Ramos (cell line): ENCODE measurements around the gene CDC42SE2.
"Not testable (repeated sequence)": the region's sequence is repeated elsewhere in the genome, so short reads cannot be mapped to it uniquely, and the experiment has no call there.

Source experiments
- in situ Hi-C: fragments of 300-500 bp; cut with MboI; formaldehyde crosslinking; loops from one replicate; pipeline ENCODE4 v1.14.3; 2022; ENCODE audit warnings: low sequenced_read_pairs; ENCODE audit not compliant: unreplicated experiment

CDC42SE2 gene

GRCh38 chr5:131312235-131312772 lies 48.5 kb downstream of the CDC42SE2 start:
- in situ Hi-C loops: not testable (repeated sequence)

DNA sequence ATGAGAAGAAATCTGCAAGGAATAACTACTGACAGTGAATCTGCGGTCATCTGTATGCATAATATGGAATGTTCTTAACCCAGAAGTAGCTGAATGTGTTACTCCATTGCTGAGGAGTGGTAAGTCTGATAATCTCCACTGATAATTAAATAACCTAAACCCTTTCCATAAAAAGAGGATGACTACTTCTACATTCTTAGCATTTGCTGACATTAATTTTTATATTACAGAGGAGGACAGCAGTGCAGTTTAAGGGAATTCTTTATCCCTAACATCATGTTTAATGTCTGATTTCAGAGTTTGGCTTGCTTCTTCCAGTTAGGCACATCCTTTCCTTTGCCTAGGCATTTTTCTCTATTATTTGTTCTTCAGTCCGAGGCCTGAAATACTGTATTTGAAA lies 52.2 kb downstream of the CDC42SE2 start:
- in situ Hi-C loops: no loop called here

GRCh38 chr5:131316822-131317221 lies 53.0 kb downstream of the CDC42SE2 start:
- in situ Hi-C loops: no loop called here

DNA sequence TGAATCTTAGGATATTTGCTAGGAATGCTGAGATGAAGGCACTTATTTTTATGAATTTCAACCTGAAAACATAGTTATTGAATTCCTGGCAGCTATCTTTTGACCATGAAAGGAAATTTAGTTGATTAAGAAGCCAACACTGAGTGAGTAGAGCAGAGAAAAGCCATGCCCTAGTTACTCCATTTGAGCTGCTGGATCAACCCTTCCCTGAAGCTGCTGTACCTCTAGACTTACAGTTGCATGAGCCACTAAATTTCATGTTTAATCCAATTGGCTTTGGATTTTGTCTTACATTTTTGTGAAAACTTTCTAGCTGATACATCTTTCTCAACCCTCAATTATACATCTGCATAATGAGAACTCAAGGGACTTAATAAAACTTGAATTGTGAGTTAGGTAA lies 54.6 kb downstream of the CDC42SE2 start:
- in situ Hi-C loops: no loop called here

GRCh38 chr5:131321066-131321465 lies 57.2 kb downstream of the CDC42SE2 start:
- in situ Hi-C loops: no loop called here

DNA sequence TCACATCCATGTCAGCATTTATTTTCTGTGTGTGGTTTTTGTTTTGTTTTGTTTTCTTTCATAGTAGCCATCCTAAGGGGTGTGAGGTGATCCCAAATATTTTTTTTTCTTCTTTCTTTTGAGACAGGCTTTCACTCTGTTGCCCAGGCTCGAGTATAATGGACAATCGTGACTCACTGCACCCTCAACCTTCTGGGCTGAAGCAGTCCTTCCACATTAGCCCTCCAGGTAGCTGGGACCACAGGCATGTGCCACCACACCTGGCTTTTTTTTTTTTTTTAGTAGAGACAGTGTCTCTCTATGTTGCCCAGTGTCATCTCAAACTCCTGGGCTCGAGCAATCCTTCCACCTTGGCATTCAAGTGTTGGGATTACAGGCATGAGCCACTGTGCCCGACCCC lies 59.1 kb downstream of the CDC42SE2 start:
- in situ Hi-C loops: no loop called here

- in situ Hi-C loops: no loop called here
Observed at GRCh38 chr5:131323378-131323777, 59.5 kb downstream of the CDC42SE2 start.

DNA sequence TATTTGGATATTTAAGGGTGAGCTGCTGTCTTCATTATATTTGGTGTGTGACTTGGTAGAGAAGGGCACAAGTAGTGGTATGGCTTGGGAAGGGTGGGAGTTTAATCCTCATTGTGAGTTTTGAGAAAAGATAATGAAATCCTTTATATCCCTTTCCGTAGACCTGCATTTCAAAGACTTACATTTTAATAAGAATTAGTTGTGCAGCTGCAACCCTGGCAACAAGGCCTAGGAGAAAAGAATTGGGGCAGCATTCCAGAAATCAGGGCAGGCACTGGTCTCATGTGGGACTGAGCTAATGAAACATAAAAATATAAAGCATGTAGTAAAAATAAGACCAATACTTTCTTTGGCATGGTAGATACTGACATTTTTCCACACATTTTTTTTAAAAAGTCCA lies 60.5 kb downstream of the CDC42SE2 start:
- in situ Hi-C loops: no loop called here

GRCh38 chr5:131328536-131329285 lies 64.9 kb downstream of the CDC42SE2 start:
- in situ Hi-C loops: no loop called here

DNA sequence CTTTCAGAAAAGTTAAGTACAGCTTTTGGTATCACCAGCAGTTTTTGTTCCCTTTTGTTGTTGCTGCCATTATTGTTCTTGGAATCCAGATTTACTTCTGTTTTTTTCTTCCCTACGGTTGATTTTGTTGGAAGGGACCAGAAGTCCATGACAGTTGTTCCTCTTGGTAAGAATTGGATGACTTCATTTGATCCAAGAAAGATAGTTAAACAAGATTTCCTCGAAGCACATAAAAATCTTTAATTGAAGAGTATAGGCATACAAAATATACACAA lies 65.4 kb downstream of the CDC42SE2 start:
- in situ Hi-C loops: no loop called here

DNA sequence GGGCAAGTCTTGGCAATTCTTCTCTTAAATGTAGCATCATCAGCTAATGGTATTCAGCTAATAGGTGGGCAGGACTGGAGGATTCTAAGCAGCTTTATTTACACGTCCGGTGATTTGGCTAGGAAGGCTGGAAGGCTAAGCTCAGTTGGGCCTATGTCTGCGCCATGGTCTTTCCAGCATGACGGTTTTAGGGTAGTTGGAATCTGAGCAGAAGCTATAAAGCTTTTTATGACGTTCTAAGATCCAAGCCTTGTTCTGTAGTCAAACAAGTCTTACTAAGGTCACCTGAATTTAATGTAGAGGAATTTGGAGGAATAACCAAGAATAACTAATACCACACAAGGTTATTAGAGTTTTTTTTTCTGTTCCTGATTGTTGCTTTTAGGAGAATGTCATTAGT lies 66.2 kb downstream of the CDC42SE2 start:
- in situ Hi-C loops: no loop called here

GRCh38 chr5:131335756-131336155 lies 71.9 kb downstream of the CDC42SE2 start:
- in situ Hi-C loops: not testable (repeated sequence)

DNA sequence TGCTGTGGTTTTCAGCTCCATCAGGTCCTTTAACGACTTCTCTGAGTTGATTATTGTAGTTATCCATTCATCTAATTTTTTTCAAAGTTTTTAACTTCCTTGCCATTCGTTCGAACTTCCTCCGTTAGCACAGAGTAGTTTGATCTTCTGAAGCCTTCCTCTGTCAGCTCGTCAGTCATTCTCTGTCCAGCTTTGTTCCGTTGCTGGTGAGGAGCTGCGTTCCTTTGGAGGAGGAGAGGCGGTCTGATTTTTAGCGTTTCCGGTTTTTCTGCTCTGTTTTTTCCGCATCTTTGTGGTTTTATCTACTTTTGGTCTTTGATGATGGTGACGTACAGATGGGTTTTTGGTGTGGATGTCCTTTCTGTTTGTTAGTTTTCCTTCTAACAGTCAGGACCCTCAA lies 72.9 kb downstream of the CDC42SE2 start:
- in situ Hi-C loops: not testable (repeated sequence)

DNA sequence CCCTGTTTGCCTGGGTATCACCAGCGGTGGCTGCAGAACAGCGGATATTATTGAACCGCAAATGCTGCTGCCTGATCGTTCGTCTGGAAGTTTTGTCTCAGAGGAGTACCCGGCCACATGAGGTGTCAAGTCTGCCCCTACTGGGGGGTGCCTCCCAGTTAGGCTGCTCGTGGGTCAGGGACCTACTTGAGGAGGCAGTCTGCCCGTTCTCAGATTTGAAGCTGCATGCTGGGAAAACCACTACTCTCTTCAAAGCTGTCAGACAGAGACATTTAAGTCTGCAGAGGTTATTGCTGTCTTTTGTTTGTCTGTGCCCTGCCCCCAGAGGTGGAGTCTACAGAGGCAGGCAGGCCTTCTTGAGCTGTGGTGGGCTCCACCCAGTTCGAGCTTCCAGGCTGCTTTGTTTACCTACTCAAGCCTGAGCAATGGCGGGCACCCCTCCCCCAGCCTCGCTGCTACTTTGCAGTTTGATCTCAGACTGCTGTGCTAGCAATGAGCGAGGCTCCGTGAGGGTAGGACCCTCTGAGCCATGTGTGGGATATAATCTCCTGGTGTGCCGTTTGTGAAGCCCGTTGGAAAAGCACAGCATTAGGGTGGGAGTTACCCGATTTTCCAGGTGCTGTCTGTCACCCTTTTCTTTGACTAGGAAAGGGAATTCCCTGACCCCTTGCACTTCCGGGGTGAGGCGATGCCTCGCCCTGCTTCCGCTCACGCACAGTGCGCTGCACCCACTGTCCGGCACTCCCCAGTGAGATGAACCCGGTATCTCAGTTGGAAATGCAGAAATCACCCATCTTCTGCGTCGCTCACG lies 73.6 kb downstream of the CDC42SE2 start:
- in situ Hi-C loops: not testable (repeated sequence)

DNA sequence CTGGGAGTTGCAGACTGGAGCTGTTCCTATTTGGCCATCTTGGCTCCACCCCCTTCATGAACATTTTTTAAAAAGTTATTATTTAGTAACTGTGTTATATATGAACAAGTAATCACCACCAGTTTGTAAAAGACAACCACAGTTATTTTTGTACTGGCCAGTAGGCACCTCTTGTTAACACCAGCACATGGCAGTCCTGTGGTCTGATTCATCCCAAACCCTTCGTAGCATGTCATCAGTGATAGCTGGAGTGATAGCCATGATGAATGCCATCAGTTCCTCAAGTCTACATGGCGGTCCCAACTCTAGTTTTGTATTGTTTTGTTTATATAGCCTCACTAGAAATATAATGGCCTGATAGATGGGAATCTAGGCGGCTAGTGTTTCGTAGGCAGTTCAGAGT lies 74.2 kb downstream of the CDC42SE2 start:
- in situ Hi-C loops: no loop called here

DNA sequence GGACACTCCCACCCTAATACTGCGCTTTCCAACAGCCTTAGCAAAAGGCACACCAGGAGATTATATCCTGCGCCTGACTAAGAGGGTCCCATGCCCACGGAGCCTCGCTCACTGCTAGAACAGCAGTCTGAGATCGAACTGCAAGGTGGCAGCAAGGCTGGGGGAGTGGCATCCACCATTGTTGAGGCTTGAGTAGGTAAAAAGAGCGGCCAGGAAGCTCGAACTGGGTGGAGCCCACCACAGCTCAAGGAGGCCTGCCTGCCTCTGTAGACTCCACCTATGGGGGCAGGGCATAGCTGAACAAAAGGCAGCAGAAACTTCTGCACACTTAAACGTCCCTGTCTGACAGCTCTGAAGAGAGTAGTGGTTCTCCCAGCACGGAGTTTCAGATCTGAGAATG lies 80.4 kb downstream of the CDC42SE2 start:
- in situ Hi-C loops: not testable (repeated sequence)

DNA sequence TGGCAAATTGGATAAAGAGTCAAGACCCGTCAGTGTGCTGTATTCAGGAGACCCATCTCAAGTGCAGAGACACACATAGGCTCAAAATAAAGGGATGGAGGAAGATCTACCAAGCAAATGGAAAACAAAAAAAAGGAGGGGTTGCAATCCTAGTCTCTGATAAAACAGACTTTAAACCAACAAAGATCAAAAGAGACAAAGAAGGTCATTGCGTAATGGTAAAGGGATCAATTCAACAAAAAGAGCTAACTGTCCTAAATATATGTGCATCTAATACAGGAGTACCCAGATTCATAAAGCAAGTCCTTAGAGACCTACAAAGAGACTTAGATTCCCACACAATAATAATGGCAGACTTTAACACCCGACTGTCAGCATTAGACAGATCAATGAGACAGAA lies 82.4 kb downstream of the CDC42SE2 start:
- in situ Hi-C loops: not testable (repeated sequence)

- in situ Hi-C loops: no loop called here
Observed at GRCh38 chr5:131353991-131354390, 90.1 kb downstream of the CDC42SE2 start.

DNA sequence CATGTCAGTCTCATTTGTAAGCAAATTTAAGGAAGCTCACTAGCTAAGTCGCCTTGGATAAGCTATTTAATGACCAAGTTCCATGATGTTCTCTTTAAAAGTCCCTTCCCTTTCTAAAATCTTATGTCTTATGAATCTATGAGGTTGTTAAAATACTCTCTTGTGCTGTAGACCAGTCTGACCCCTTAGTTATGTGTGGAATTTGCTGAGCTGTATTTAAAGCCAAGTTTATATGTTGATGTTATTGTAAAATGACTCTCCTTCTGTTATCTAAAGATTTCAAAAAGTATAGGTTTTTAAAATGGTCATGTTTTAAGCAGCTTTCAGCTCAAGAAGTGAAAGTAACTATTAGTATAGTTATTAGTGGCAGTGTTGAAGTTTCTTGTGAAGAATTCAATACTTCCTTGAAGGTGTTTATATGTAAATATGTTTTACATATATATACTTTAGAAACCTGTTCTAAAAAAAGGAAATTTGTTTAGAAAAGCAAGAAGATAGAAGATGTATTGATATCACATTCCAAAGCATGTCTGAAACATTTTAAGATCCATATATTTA lies 92.2 kb downstream of the CDC42SE2 start:
- in situ Hi-C loops: no loop called here

DNA sequence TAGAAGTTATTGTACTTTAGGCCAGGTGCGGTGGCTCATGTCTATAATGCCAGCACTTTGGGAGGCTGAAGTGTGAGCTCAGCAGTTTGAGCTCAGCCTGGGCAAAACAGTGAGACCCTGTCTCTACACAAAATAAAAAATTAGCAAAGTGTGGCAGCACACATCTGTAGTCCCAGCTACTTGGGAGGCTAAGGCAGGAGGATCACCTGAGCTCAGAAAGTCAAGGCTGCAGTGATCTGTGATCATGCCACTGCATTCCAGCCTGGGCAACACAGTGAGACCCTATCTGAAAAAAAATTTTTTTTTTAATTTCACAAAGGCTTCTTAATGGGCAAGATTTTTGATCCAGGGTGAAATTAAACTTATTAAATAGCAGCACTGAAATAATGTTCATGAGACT lies 92.8 kb downstream of the CDC42SE2 start:
- in situ Hi-C loops: no loop called here
